Prostate gland (tissue), 2 donors: ENCODE data around the gene ABHD2. TPM values are rescaled to one million over a fixed set of nuclear protein-coding genes. Genes with fewer than 3 reads are reported as not detected.

ENCODE experiments used
- DNase-seq: peaks from one replicate; pipeline ENCODE4 v3.0.0-alpha.2; 2019; ENCODE audit warnings: low spot score
- H3K27ac ChIP-seq, 2 donors: fragments of 200-600 bp; sonication (generic); 2 replicates each; pipeline ENCODE4 v1.5.1; 2017 to 2019
- H3K27me3 ChIP-seq: fragments of 200-600 bp; sonication (generic); replicated peaks from 2 replicates; pipeline ENCODE4 v1.5.1; 2019; ENCODE audit not compliant: insufficient read depth
- H3K36me3 ChIP-seq, 2 donors: fragments of 200-600 bp; sonication (generic); 1 replicate in 1 of 2; 2 replicates in 1 of 2; pipeline versions ENCODE4 v1.5.1 to v1.8.1; 2017 to 2019
- H3K4me1 ChIP-seq: fragments of 200-600 bp; sonication (generic); replicated peaks from 2 replicates; pipeline ENCODE4 v1.5.1; 2019
- H3K4me3 ChIP-seq, 2 donors: fragments of 200-600 bp; sonication (generic); 2 replicates each; pipeline ENCODE4 v1.5.1; 2017 to 2019
- H3K9me3 ChIP-seq: fragments of 200-600 bp; sonication (generic); 2 replicates; pipeline ENCODE4 v1.5.1; 2017
- CTCF ChIP-seq, 4 experiments: fragments of 200-600 bp in 2 of 4; fragments of 450-650 bp in 2 of 4; sonication (generic) in 2 of 4; IDR thresholded peaks; 1 replicate in 3 of 4; 2 replicates in 1 of 4; pipeline ENCODE4 v1.5.1; 2016 to 2019; ENCODE audit warnings: antibody characterized with exemption in 4 of 4, mild to moderate bottlenecking in 2 of 4, moderate library complexity in 2 of 4
- POLR2A ChIP-seq: fragments of 450-650 bp; IDR thresholded peaks from one replicate; pipeline ENCODE4 v1.6.1; 2016; ENCODE audit warnings: antibody characterized with exemption, mild to moderate bottlenecking
- POLR2AphosphoS5 ChIP-seq: sonication (generic); formaldehyde crosslinking; IDR thresholded peaks from one replicate; pipeline ENCODE4 v1.6.1; 2017; ENCODE audit warnings: antibody characterized with exemption
- WGBS: methylation state at CpG from one replicate; pipeline ENCODE4 v1.1.5; 2018; 5-methylcytosine and 5-hydroxymethylcytosine counted together
- intact Hi-C: fragments of 100-400 bp; cut with DNase I; formaldehyde crosslinking; loops from one replicate; pipeline ENCODE4 v1.14.2; 2022
- total RNA-seq, 2 donors: library from RNA; depleted of rRNA; stranded (reverse); fragments of >200 nt; gene quantifications; one replicate each; pipeline ENCODE4 v1.1.0, GENCODE V29; 2016

The ABHD2 gene
- total RNA-seq, 2 donors from 2014 or later, result 111 to 253 TPM

DNA sequence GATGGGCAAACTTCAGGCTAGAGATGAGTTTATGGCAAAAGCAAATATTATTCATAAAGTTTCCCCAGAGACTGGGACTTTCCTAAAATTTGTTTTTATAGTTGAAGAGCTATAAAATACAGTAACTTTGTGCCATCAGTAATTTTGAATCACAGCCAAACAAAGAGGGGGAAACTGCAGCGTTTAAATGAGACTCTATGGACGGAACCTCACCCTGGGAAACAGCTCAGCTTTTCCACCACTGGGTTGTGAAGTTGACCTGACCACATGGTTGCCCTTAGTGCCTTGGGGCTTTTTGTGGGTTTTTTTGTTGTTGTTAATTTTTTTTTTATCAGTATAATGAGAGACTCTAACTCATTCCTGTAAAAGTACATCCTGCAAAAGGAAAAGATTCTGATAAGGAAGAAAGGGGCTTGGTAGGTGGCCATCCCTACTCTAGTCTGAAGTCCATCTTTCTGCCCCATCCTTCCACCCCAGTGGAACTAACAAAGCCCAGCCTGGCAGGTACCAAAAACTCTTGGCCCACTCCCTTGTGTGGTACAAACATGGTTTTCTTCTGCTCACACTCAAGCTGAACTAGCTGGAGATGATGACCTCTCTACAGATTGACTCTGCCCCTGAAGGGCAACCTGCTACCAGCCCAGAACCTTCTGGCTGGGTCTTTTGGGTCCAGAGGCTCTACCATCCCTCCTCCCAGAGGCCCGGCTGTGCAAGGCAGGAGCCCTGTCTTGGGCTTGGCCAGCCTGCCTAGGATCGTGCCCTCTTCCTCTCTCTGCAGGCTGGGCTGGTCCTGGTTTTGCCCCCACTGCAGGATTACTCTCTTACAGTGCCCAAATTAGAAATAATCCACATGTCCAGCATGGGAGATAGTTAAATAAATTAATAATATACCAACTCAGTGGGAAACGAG lies 92.0 kb downstream of the ABHD2 start:
- no peak overlapping the region for H3K27ac ChIP-seq
- peaks cover 5% of the 10 kb centered on the region in 2 donors for H3K36me3 ChIP-seq
- no peaks in the 10 kb centered on the region for H3K9me3 ChIP-seq
- H3K4me1 ChIP-seq, result no peaks in the 10 kb centered on the region
- no peak overlapping the region for H3K4me3 ChIP-seq
- H3K27me3 ChIP-seq, result no peaks in the 10 kb centered on the region
- intact Hi-C loops, result no loop called here
- 68% methylated on average over 5 of the region's 5 CpGs for WGBS
- DNase-seq, result no peak
- TF ChIP-seq POLR2A (no peak), CTCF (IDR thresholded peaks at IDR 0.05) (no peak), POLR2AphosphoS5 (no peak)

GRCh38 chr15:89184357-89184756 lies 96.1 kb downstream of the ABHD2 start:
- 53% methylated on average over 6 of the region's 6 CpGs for WGBS
- no peaks in the 10 kb centered on the region for H3K36me3 ChIP-seq
- no peaks in the 10 kb centered on the region for H3K4me1 ChIP-seq
- no peak overlapping the region for H3K27ac ChIP-seq
- H3K9me3 ChIP-seq, result no peaks in the 10 kb centered on the region
- no peak for DNase-seq
- TF ChIP-seq POLR2A, result no peak
- TF ChIP-seq POLR2AphosphoS5, result no peak
- no peak for TF ChIP-seq CTCF (IDR thresholded peaks at IDR 0.05)
- no peaks in the 10 kb centered on the region for H3K27me3 ChIP-seq
- intact Hi-C loops, result no loop called here
- no peak overlapping the region for H3K4me3 ChIP-seq

- TF ChIP-seq POLR2AphosphoS5 (no peak), POLR2A (no peak), CTCF (IDR thresholded peaks at IDR 0.05) (no peak)
- H3K36me3 ChIP-seq, result peaks cover 0 to 5% of the 10 kb centered on the region in 2 donors
- H3K4me1 ChIP-seq, result no peaks in the 10 kb centered on the region
- no peaks in the 10 kb centered on the region for H3K27me3 ChIP-seq
- H3K27ac ChIP-seq, result no peak overlapping the region
- DNase-seq, result no peak
- no peaks in the 10 kb centered on the region for H3K9me3 ChIP-seq
- whole genome bisulfite sequencing, result 93% methylated on average over 12 of the region's 12 CpGs
- no peak overlapping the region for H3K4me3 ChIP-seq
- intact Hi-C loops, result no loop called here
Observed at GRCh38 chr15:89184886-89185526, 96.8 kb downstream of the ABHD2 start.

- no peaks in the 10 kb centered on the region for H3K4me1 ChIP-seq
- 73% methylated on average over 6 of the region's 6 CpGs for WGBS
- H3K4me3 ChIP-seq, result no peak overlapping the region
- DNase-seq, result no peak
- H3K27ac ChIP-seq, result no peak overlapping the region
- no peaks in the 10 kb centered on the region for H3K9me3 ChIP-seq
- no peaks in the 10 kb centered on the region for H3K27me3 ChIP-seq
- intact Hi-C loops, result no loop called here
- peaks cover 0 to 10% of the 10 kb centered on the region in 2 donors for H3K36me3 ChIP-seq
- TF ChIP-seq POLR2A, result no peak
- no peak for TF ChIP-seq CTCF (IDR thresholded peaks at IDR 0.05)
Observed at GRCh38 chr15:89186803-89187202, 98.5 kb downstream of the ABHD2 start.
